HepG2 (cell line): ENCODE measurements around the gene HMGN4. TPM values are rescaled to one million over a fixed set of nuclear protein-coding genes. Genes with fewer than 3 reads are reported as not detected.
A peak's percentile ranks its signal among the peaks of the same experiment; 100 is the strongest.

Source experiments
- ATAC-seq: fragments of 200-7000 bp; cut with Tn5 transposase; 3 replicates; pipeline ENCODE4 v1.9.1; 2020; ENCODE audit warnings: mild to moderate bottlenecking, moderate library complexity
- BruUV-seq: library from RNA; stranded (reverse); fragments of 400-500 nt; replicated peaks from 2 replicates; lab custom pipeline; 2021; lab: Mats Ljungman, UMichigan
- CTCF ChIA-PET: fragments of 300-600 bp; formaldehyde crosslinking; extraction: SDS; loops from one replicate; lab custom pipeline; 2021; ENCODE audit warnings: low total read pairs, inconsistent platforms, low intra/inter-chr PET ratio; lab: Yijun Ruan, JAX
- POLR2A ChIA-PET: fragments of 350-600 bp; sonication (Branson Sonifier 250); formaldehyde crosslinking; loops from one replicate; lab custom pipeline; 2020; ENCODE audit warnings: antibody characterized with exemption, inconsistent platforms; lab: Yijun Ruan, JAX
- DNase-seq: peaks from one replicate; pipeline ENCODE4 v3.0.0-alpha.2; 2015; ENCODE audit warnings: low spot score
- FAIRE-seq: peaks from 3 replicates; lab custom pipeline; 2011; peaks lifted over from hg19 to GRCh38; lab: Jason Lieb, UNC
- H2AFZ ChIP-seq: one replicate; pipeline ENCODE4 v1.6.1; 2011; ENCODE audit warnings: low read length, inconsistent platforms
- H3K27ac ChIP-seq: fragments of 300-600 bp; 3 replicates; pipeline ENCODE4 v1.8.0; 2011; ENCODE audit warnings: mixed run types, mild to moderate bottlenecking, mixed read lengths, low read length, inconsistent platforms; ENCODE audit not compliant: insufficient read depth; ENCODE audit errors: extremely low read length
- H3K27me3 ChIP-seq, 2 experiments: fragments of 200-600 bp in 1 of 2; 2 replicates in 1 of 2; 3 replicates in 1 of 2; pipeline versions ENCODE4 v1.6.0 to v1.8.0; 2011; ENCODE audit warnings: low read length in 2 of 2, mild to moderate bottlenecking in 2 of 2, moderate library complexity in 2 of 2, inconsistent platforms in 1 of 2; ENCODE audit not compliant: insufficient read depth in 2 of 2, control insufficient read depth in 1 of 2
- H3K36me3 ChIP-seq, 2 experiments: fragments of 200-600 bp in 1 of 2; replicated peaks in 1 of 2; 2 replicates in 1 of 2; 3 replicates in 1 of 2; pipeline versions ENCODE4 v1.5.1 to v1.8.0; 2011; ENCODE audit warnings: low read length in 2 of 2, inconsistent platforms in 1 of 2; ENCODE audit not compliant: insufficient read depth in 2 of 2, control insufficient read depth in 1 of 2
- H3K4me1 ChIP-seq: 2 replicates; pipeline ENCODE4 v1.5.1; 2012; ENCODE audit warnings: low read length, inconsistent platforms; ENCODE audit not compliant: insufficient read depth
- H3K4me2 ChIP-seq: 2 replicates; pipeline ENCODE4 v1.6.0; 2011; ENCODE audit warnings: low read depth, low read length, inconsistent platforms
- H3K4me3 ChIP-seq, 3 experiments: fragments of 200-600 bp in 1 of 3; sonication (generic), shearing (Covaris generic) in 1 of 3; replicated peaks in 1 of 3; 2 replicates each; pipeline ENCODE4 v1.5.1; 2011 to 2016; ENCODE audit warnings: low read length in 3 of 3, inconsistent platforms in 2 of 3, low read depth in 2 of 3, mild to moderate bottlenecking in 2 of 3, control low read depth in 1 of 3, mixed read lengths in 1 of 3; ENCODE audit not compliant: insufficient read depth in 1 of 3
- H3K79me2 ChIP-seq: one replicate; pipeline ENCODE4 v1.6.1; 2011; ENCODE audit warnings: low read length, inconsistent platforms; ENCODE audit not compliant: insufficient read depth
- H3K9ac ChIP-seq: 2 replicates; pipeline ENCODE4 v1.6.0; 2011; ENCODE audit warnings: mild to moderate bottlenecking, low read depth, low read length, inconsistent platforms; ENCODE audit not compliant: insufficient read depth
- H3K9me3 ChIP-seq: 2 replicates; pipeline ENCODE4 v1.5.1; 2012; ENCODE audit warnings: mild to moderate bottlenecking, low read length
- H4K20me1 ChIP-seq: 2 replicates; pipeline ENCODE4 v1.6.0; 2011; ENCODE audit warnings: inconsistent platforms, mild to moderate bottlenecking, low read length, moderate library complexity; ENCODE audit not compliant: insufficient read depth
- ADNP ChIP-seq: sonication (generic); formaldehyde crosslinking; IDR thresholded peaks from 2 replicates; pipeline ENCODE4 v1.4.0; 2020; ENCODE audit warnings: missing genetic modification reagents
- CEBPG ChIP-seq: IDR thresholded peaks from 2 replicates; pipeline ENCODE4 v1.6.1; 2016
- ISX ChIP-seq: sonication (generic); formaldehyde crosslinking; conservative IDR thresholded peaks from 2 replicates; pipeline ENCODE4 v1.5.0; 2020; ENCODE audit warnings: missing genetic modification reagents
- KDM5A ChIP-seq: fragments of 200-600 bp; sonication (generic); IDR thresholded peaks from 2 replicates; pipeline ENCODE4 v1.7.0; 2018; ENCODE audit warnings: antibody characterized with exemption, mild to moderate bottlenecking, low read length, borderline replicate concordance
- KDM6A ChIP-seq: IDR thresholded peaks from 2 replicates; pipeline ENCODE4 v1.6.1; 2016; ENCODE audit warnings: low read depth
- MTF2 ChIP-seq: sonication (generic); formaldehyde crosslinking; IDR thresholded peaks from 2 replicates; pipeline ENCODE4 v1.5.0; 2020; ENCODE audit warnings: missing genetic modification reagents, borderline replicate concordance
- NR2F2 ChIP-seq: IDR thresholded peaks from 2 replicates; pipeline ENCODE4 v1.6.1; 2012; ENCODE audit warnings: low read depth, inconsistent platforms, borderline replicate concordance
- NR2F6 ChIP-seq, 2 experiments: IDR thresholded peaks; 2 replicates each; pipeline ENCODE4 v1.6.1; 2016; ENCODE audit warnings: antibody characterized with exemption in 1 of 2, mild to moderate bottlenecking in 1 of 2
- RORA ChIP-seq: sonication (generic); formaldehyde crosslinking; IDR thresholded peaks from 2 replicates; pipeline ENCODE4 v1.5.0; 2020; ENCODE audit warnings: mild to moderate bottlenecking, missing genetic modification reagents, moderate library complexity
- ZFP36L1 ChIP-seq: sonication (generic); formaldehyde crosslinking; IDR thresholded peaks from 2 replicates; pipeline ENCODE4 v1.8.0; 2022; ENCODE audit warnings: mild to moderate bottlenecking, missing genetic modification reagents, moderate library complexity
- ZFP41 ChIP-seq: sonication (generic); formaldehyde crosslinking; IDR thresholded peaks from 2 replicates; pipeline ENCODE4 v1.4.0; 2020; ENCODE audit warnings: mild to moderate bottlenecking, missing genetic modification reagents, borderline replicate concordance
- ZNF136 ChIP-seq: sonication (generic); formaldehyde crosslinking; IDR thresholded peaks from 2 replicates; pipeline ENCODE4 v1.8.1; 2022; ENCODE audit warnings: low read depth, mild to moderate bottlenecking, moderate library complexity, missing genetic modification reagents
- ZNF383 ChIP-seq: sonication (generic); formaldehyde crosslinking; IDR thresholded peaks from 2 replicates; pipeline ENCODE4 v1.4.0; 2020; ENCODE audit warnings: missing genetic modification reagents, mild to moderate bottlenecking, borderline replicate concordance
- ZNF530 ChIP-seq: sonication (generic); formaldehyde crosslinking; IDR thresholded peaks from 2 replicates; pipeline ENCODE4 v1.5.0; 2020; ENCODE audit warnings: low read depth, mild to moderate bottlenecking, missing genetic modification reagents
- ZNF766 ChIP-seq: sonication (generic); formaldehyde crosslinking; IDR thresholded peaks from 2 replicates; pipeline ENCODE4 v1.5.0; 2020; ENCODE audit warnings: missing genetic modification reagents, borderline replicate concordance
- ZSCAN30 ChIP-seq: sonication (generic); formaldehyde crosslinking; IDR thresholded peaks from 2 replicates; pipeline ENCODE4 v1.5.0; 2020; ENCODE audit warnings: mild to moderate bottlenecking, missing genetic modification reagents
- WGBS: methylation state at CpG from one replicate; pipeline ENCODE4 v1.1.6; 2017; ENCODE audit warnings: low lambda C conversion rate; 5-methylcytosine and 5-hydroxymethylcytosine counted together
- in situ Hi-C: cut with HindIII; loops from 2 replicates; pipeline ENCODE4 v1.10.0; 2017; ENCODE audit warnings: low pct_unique_long_range_greater_than_20kb; ENCODE audit not compliant: extremely low pct_ligation_motif_present
- intact Hi-C: fragments of 100-400 bp; cut with micrococcal nuclease; formaldehyde crosslinking; loops from one replicate; pipeline ENCODE4 v1.10.0; 2022; ENCODE audit not compliant: unreplicated experiment
- polyA plus RNA-seq, 8 experiments: library from polyadenylated mRNA; depleted of rRNA in 3 of 8; stranded (reverse) in 7 of 8; unstranded in 1 of 8; fragments of >200 nt; fragmentation: Illumina TruSeq in 4 of 8; extraction: Trizol in 4 of 8; gene quantifications; 2 replicates each; pipeline versions ENCODE4 v1.2.1 to v1.2.3, GENCODE V29; 2011 to 2016; ENCODE audit warnings: low read depth in 4 of 8, missing spikeins in 1 of 8, mixed read lengths in 1 of 8; ENCODE audit not compliant: insufficient read depth in 1 of 8
- total RNA-seq, 5 experiments: library from RNA; depleted of rRNA; stranded (reverse); fragments of >200 nt; fragmentation: Illumina TruSeq; extraction: Trizol; gene quantifications; 2 replicates each; pipeline ENCODE4 v1.2.3, GENCODE V29; 2016; ENCODE audit warnings: low read depth in 1 of 5
- TF ChIP-seq, protein P1 (sequence below): sonication (generic); formaldehyde crosslinking; IDR thresholded peaks from 2 replicates; pipeline ENCODE4 v1.8.0; 2022; ENCODE audit warnings: missing genetic modification reagents, mild to moderate bottlenecking, moderate library complexity, borderline replicate concordance
- TF ChIP-seq, protein P2 (sequence below): sonication (generic); formaldehyde crosslinking; IDR thresholded peaks from 2 replicates; pipeline ENCODE4 v1.4.0; 2020; ENCODE audit warnings: missing genetic modification reagents, borderline replicate concordance

HMGN4 gene
- total and polyA plus RNA-seq, 2 of the 13 experiments (the other 11 are each of a cell fraction or from before 2014, with no cell fraction given) = 39.9 to 52.1 TPM

DNA sequence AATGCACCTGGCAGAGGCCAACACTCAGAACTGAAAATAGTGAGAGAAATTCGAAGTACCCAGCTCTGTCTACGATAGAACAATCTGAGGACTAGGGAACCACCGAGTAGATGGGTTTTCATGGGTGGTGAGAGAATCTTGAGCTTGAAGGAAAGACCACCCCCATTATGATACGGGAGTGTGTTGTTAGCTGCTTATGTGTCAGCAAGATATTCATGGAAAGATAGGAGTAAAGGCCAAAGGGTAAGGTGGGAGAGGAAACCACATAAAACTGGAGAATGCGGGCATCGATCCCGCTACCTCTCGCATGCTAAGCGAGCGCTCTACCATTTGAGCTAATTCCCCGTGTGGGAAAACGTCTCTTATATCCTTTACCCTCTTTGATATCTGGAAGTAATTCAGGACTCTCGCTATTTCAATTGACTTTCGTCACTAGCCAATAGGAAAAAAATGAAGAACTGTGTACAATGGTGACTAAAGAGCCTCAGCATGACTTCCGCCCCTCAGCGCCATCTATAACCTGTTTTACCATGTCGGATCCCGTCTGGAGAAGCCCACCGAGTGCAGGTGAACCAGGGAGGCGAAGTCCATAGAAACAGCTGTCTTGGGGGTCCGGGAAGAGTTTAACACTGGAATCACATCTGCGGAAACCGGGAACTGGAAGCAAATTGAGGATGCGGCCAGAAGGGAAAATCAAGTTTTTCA lies 33.6 kb downstream of the HMGN4 start:
- peak overlapping the region; percentile 81 for H2AFZ ChIP-seq
- ChIA-PET CTCF (interaction anchor here (1.5 to 2.7 kb wide), 2 partner anchors 24 to 230 kb away, joined by 5 to 27 read pairs; partner anchors contain the start of gene ABT1), POLR2A (interaction anchor here (0.7 to 2.3 kb wide), 8 partner anchors 10 to 243 kb away, joined by 3 to 14 read pairs (median 5); partner anchors contain the start of gene HMGN4)
- H3K9ac ChIP-seq = peak overlapping the region; percentile 78
- no peaks in the 10 kb centered on the region for H3K9me3 ChIP-seq
- H3K79me2 ChIP-seq = no peaks in the 10 kb centered on the region
- peak overlapping the region; percentile 72 for H3K27ac ChIP-seq
- 4% methylated on average over 24 of the region's 24 CpGs for WGBS
- ATAC-seq (peak; percentile 82), DNase-seq (peak; percentile 95), FAIRE-seq (peak; percentile 84)
- H3K4me3 ChIP-seq = peak overlapping the region; percentile 70 to 79 (median 70)
- no peaks in the 10 kb centered on the region for H3K36me3 ChIP-seq
- no peaks in the 10 kb centered on the region; a peak in 1 of 5 replicates for H3K27me3 ChIP-seq
- BruUV-seq = no TSS peak
- no peaks in the 10 kb centered on the region for H4K20me1 ChIP-seq
- in situ Hi-C loops (no loop called here), intact Hi-C loops (loop anchor here (1.0 kb wide), 3 partner anchors 18 to 34 kb away; partner anchors contain the start of gene ABT1)
- peaks cover 50% of the 10 kb centered on the region for H3K4me1 ChIP-seq
- peak overlapping the region; percentile 78 for H3K4me2 ChIP-seq
- TF ChIP-seq, protein P1, sequence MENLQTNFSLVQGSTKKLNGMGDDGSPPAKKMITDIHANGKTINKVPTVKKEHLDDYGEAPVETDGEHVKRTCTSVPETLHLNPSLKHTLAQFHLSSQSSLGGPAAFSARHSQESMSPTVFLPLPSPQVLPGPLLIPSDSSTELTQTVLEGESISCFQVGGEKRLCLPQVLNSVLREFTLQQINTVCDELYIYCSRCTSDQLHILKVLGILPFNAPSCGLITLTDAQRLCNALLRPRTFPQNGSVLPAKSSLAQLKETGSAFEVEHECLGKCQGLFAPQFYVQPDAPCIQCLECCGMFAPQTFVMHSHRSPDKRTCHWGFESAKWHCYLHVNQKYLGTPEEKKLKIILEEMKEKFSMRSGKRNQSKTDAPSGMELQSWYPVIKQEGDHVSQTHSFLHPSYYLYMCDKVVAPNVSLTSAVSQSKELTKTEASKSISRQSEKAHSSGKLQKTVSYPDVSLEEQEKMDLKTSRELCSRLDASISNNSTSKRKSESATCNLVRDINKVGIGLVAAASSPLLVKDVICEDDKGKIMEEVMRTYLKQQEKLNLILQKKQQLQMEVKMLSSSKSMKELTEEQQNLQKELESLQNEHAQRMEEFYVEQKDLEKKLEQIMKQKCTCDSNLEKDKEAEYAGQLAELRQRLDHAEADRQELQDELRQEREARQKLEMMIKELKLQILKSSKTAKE (CRISPR knock-in tag) = no peak
- TF ChIP-seq MTF2 (no peak), NR2F6 (IDR thresholded peaks at IDR 0.05) (peak; percentile 95), NR2F6 (CRISPR knock-in tag; IDR thresholded peaks at IDR 0.05) (peak; percentile 94), ZFP41 (CRISPR knock-in tag) (no peak), ADNP (peak; percentile 52; the same call in 1 of the 2 replicates), ZNF136 (CRISPR knock-in tag) (peak; percentile 73; the same call in 1 of the 2 replicates), ZNF530 (CRISPR knock-in tag) (no peak), KDM6A (CRISPR knock-in tag) (no peak), RORA (CRISPR knock-in tag) (no peak), ZSCAN30 (CRISPR knock-in tag) (no peak; the same call in 1 of the 2 replicates), NR2F2 (peak; percentile 84; the same call in 1 of the 2 replicates), ZNF766 (no peak), CEBPG (CRISPR knock-in tag) (peak; percentile 74), ZFP36L1 (CRISPR knock-in tag) (0 out of 2 replicates have a peak, but pooled peaks have one; percentile 42), ZNF383 (CRISPR knock-in tag) (no peak), ISX (no peak), KDM5A (peak; percentile 50; the same call in 1 of the 2 replicates)
- TF ChIP-seq, protein P2, sequence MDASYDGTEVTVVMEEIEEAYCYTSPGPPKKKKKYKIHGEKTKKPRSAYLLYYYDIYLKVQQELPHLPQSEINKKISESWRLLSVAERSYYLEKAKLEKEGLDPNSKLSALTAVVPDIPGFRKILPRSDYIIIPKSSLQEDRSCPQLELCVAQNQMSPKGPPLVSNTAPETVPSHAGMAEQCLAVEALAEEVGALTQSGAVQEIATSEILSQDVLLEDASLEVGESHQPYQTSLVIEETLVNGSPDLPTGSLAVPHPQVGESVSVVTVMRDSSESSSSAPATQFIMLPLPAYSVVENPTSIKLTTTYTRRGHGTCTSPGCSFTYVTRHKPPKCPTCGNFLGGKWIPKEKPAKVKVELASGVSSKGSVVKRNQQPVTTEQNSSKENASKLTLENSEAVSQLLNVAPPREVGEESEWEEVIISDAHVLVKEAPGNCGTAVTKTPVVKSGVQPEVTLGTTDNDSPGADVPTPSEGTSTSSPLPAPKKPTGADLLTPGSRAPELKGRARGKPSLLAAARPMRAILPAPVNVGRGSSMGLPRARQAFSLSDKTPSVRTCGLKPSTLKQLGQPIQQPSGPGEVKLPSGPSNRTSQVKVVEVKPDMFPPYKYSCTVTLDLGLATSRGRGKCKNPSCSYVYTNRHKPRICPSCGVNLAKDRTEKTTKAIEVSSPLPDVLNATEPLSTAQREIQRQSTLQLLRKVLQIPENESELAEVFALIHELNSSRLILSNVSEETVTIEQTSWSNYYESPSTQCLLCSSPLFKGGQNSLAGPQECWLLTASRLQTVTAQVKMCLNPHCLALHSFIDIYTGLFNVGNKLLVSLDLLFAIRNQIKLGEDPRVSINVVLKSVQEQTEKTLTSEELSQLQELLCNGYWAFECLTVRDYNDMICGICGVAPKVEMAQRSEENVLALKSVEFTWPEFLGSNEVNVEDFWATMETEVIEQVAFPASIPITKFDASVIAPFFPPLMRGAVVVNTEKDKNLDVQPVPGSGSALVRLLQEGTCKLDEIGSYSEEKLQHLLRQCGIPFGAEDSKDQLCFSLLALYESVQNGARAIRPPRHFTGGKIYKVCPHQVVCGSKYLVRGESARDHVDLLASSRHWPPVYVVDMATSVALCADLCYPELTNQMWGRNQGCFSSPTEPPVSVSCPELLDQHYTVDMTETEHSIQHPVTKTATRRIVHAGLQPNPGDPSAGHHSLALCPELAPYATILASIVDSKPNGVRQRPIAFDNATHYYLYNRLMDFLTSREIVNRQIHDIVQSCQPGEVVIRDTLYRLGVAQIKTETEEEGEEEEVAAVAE = peak; percentile 84
